HepG2 (cell line): ENCODE data around the gene MYBPC3. TPM values are rescaled to one million over a fixed set of nuclear protein-coding genes. Genes with fewer than 3 reads are reported as not detected.

Source experiments
- ERF ChIP-seq: IDR thresholded peaks from 2 replicates; pipeline ENCODE4 v1.6.1; 2018; ENCODE audit warnings: missing biosample characterization, missing genetic modification reagents
- FOXA3 ChIP-seq: IDR thresholded peaks from 2 replicates; pipeline ENCODE4 v1.6.1; 2016; ENCODE audit warnings: missing genetic modification reagents, missing compliant biosample characterization
- HOXA7 ChIP-seq: sonication (generic); formaldehyde crosslinking; IDR thresholded peaks from 2 replicates; pipeline ENCODE4 v1.8.1; 2022; ENCODE audit warnings: mild to moderate bottlenecking, missing genetic modification reagents, moderate library complexity
- MAZ ChIP-seq, 2 experiments: sonication (generic) in 1 of 2; formaldehyde crosslinking in 1 of 2; IDR thresholded peaks; 2 replicates each; pipeline versions ENCODE4 v1.5.0 to v1.6.1; 2012 to 2020; ENCODE audit warnings: low read depth in 2 of 2, mild to moderate bottlenecking in 2 of 2, borderline replicate concordance in 1 of 2, improper control_type of control experiment in 1 of 2, low read length in 1 of 2, missing genetic modification reagents in 1 of 2, moderate library complexity in 1 of 2
- NFATC3 ChIP-seq: sonication (generic); formaldehyde crosslinking; IDR thresholded peaks from 2 replicates; pipeline ENCODE4 v1.5.1; 2020; ENCODE audit warnings: mild to moderate bottlenecking, missing genetic modification reagents
- PRDM10 ChIP-seq: sonication (generic); formaldehyde crosslinking; IDR thresholded peaks from 2 replicates; pipeline ENCODE4 v1.4.0; 2020; ENCODE audit warnings: low read depth, missing genetic modification reagents
- RXRA ChIP-seq: sonication (generic); formaldehyde crosslinking; IDR thresholded peaks from 2 replicates; pipeline ENCODE4 v1.5.1; 2020; ENCODE audit warnings: missing genetic modification reagents
- RXRB ChIP-seq: IDR thresholded peaks from 2 replicates; pipeline ENCODE4 v1.6.1; 2016; ENCODE audit warnings: borderline replicate concordance, missing genetic modification reagents, missing compliant biosample characterization
- SMAD3 ChIP-seq: sonication (generic); formaldehyde crosslinking; IDR thresholded peaks from 2 replicates; pipeline ENCODE4 v1.4.0; 2020; ENCODE audit warnings: missing genetic modification reagents
- SOX6 ChIP-seq, 2 experiments: fragments of 450-650 bp in 1 of 2; sonication (generic) in 1 of 2; formaldehyde crosslinking in 1 of 2; IDR thresholded peaks; 2 replicates each; pipeline versions ENCODE4 v1.4.0 to v1.6.1; 2017 to 2020; ENCODE audit warnings: antibody characterized with exemption in 1 of 2, mild to moderate bottlenecking in 1 of 2, missing genetic modification reagents in 1 of 2
- TFAP4 ChIP-seq: sonication (generic); IDR thresholded peaks from 2 replicates; pipeline ENCODE4 v1.6.1; 2016; ENCODE audit warnings: low read depth, borderline replicate concordance
- ZNF33B ChIP-seq: sonication (generic); formaldehyde crosslinking; IDR thresholded peaks from 2 replicates; pipeline ENCODE4 v1.5.1; 2020; ENCODE audit warnings: mild to moderate bottlenecking, missing genetic modification reagents
- ZNF354B ChIP-seq: sonication (generic); formaldehyde crosslinking; IDR thresholded peaks from 2 replicates; pipeline ENCODE4 v1.8.0; 2022; ENCODE audit warnings: mild to moderate bottlenecking, missing genetic modification reagents
- ZNF564 ChIP-seq: sonication (generic); formaldehyde crosslinking; IDR thresholded peaks from 2 replicates; pipeline ENCODE4 v1.8.1; 2023; ENCODE audit warnings: mild to moderate bottlenecking, missing genetic modification reagents
- ZNF569 ChIP-seq: sonication (generic); formaldehyde crosslinking; IDR thresholded peaks from 2 replicates; pipeline ENCODE4 v1.5.0; 2020; ENCODE audit warnings: mild to moderate bottlenecking, missing genetic modification reagents, moderate library complexity, borderline replicate concordance
- polyA plus RNA-seq, 8 experiments: library from polyadenylated mRNA; depleted of rRNA in 3 of 8; stranded (reverse) in 7 of 8; unstranded in 1 of 8; fragments of >200 nt; fragmentation: Illumina TruSeq in 4 of 8; extraction: Trizol in 4 of 8; gene quantifications; 2 replicates each; pipeline versions ENCODE4 v1.2.1 to v1.2.3, GENCODE V29; 2011 to 2016; ENCODE audit warnings: low read depth in 4 of 8, missing spikeins in 1 of 8, mixed read lengths in 1 of 8; ENCODE audit not compliant: insufficient read depth in 1 of 8
- total RNA-seq, 5 experiments: library from RNA; depleted of rRNA; stranded (reverse); fragments of >200 nt; fragmentation: Illumina TruSeq; extraction: Trizol; gene quantifications; 2 replicates each; pipeline ENCODE4 v1.2.3, GENCODE V29; 2016; ENCODE audit warnings: low read depth in 1 of 5
- TF ChIP-seq, protein P1 (sequence below): IDR thresholded peaks from 2 replicates; pipeline ENCODE4 v1.4.0; 2020; ENCODE audit warnings: mild to moderate bottlenecking, missing genetic modification reagents
- TF ChIP-seq, protein P2 (sequence below): sonication (generic); formaldehyde crosslinking; IDR thresholded peaks from 2 replicates; pipeline ENCODE4 v1.5.0; 2020; ENCODE audit warnings: missing genetic modification reagents, mild to moderate bottlenecking, borderline replicate concordance

MYBPC3 gene
- total and polyA plus RNA-seq, 2 of the 13 experiments (the other 11 are each of a cell fraction or from before 2014, with no cell fraction given), result not detected

DNA sequence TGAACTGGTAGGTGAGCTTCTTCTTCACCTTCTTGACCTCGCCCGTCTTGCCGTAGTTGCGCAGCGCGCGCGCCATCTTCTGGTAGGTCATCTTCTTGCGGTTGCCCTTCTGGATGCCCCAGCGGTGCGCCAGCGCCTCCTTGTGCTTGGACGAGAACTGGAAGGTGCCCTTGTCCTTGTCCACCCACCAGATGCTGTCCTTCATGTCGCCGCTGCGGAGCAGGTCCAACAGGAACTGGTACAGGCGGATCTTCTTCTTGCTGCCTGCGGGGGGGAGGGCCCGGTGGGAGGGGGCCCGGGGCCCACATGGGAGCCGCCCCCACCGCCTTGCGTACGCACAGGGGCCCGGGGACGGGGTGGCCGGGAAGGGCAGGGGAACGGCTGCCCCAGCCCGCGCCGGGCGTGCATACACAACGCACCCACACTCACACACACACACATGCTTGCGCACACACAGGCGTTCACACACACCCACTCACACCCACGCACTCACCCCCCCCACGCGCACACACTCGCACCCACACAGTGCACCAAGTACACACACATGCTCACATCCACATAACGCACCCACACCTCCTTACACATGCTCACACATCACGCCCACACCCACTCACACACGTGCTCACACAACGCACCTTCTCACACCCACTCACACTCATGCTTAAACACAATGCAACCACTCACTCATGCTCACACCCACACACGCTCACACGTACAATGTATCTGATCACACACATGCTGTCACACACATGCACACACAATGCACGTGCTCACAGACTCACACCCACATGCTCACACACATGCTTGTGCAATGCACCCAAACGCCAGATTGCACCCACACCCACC, 3.0 kb upstream of the MYBPC3 start (continued):
- TF ChIP-seq, protein P1, sequence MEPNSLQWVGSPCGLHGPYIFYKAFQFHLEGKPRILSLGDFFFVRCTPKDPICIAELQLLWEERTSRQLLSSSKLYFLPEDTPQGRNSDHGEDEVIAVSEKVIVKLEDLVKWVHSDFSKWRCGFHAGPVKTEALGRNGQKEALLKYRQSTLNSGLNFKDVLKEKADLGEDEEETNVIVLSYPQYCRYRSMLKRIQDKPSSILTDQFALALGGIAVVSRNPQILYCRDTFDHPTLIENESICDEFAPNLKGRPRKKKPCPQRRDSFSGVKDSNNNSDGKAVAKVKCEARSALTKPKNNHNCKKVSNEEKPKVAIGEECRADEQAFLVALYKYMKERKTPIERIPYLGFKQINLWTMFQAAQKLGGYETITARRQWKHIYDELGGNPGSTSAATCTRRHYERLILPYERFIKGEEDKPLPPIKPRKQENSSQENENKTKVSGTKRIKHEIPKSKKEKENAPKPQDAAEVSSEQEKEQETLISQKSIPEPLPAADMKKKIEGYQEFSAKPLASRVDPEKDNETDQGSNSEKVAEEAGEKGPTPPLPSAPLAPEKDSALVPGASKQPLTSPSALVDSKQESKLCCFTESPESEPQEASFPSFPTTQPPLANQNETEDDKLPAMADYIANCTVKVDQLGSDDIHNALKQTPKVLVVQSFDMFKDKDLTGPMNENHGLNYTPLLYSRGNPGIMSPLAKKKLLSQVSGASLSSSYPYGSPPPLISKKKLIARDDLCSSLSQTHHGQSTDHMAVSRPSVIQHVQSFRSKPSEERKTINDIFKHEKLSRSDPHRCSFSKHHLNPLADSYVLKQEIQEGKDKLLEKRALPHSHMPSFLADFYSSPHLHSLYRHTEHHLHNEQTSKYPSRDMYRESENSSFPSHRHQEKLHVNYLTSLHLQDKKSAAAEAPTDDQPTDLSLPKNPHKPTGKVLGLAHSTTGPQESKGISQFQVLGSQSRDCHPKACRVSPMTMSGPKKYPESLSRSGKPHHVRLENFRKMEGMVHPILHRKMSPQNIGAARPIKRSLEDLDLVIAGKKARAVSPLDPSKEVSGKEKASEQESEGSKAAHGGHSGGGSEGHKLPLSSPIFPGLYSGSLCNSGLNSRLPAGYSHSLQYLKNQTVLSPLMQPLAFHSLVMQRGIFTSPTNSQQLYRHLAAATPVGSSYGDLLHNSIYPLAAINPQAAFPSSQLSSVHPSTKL (CRISPR knock-in tag), result peak; percentile 52; the same call in 1 of the 2 replicates
- TF ChIP-seq HOXA7 (CRISPR knock-in tag) (peak; percentile 72; the same call in 1 of the 2 replicates), FOXA3 (CRISPR knock-in tag) (peak; percentile 58), TFAP4 (peak; percentile 61; the same call in 1 of the 2 replicates), MAZ (IDR thresholded peaks at IDR 0.05; ENCODE audit: borderline replicate concordance, low read depth, low read length) (0 out of 2 replicates have a peak, but pooled peaks have one; percentile 26), MAZ (CRISPR knock-in tag; IDR thresholded peaks at IDR 0.05; ENCODE audit: low read depth) (peak; percentile 87), PRDM10 (peak; percentile 86), ZNF564 (CRISPR knock-in tag) (0 out of 2 replicates have a peak, but pooled peaks have one; percentile 52), NFATC3 (CRISPR knock-in tag) (no peak), ZNF354B (CRISPR knock-in tag) (no peak), RXRA (CRISPR knock-in tag) (peak; percentile 69), RXRB (CRISPR knock-in tag) (peak; percentile 83), ZNF33B (CRISPR knock-in tag) (no peak), SMAD3 (CRISPR knock-in tag) (no peak), ERF (CRISPR knock-in tag) (peak; percentile 81; the same call in 1 of the 2 replicates), SOX6 (IDR thresholded peaks at IDR 0.05) (no peak), SOX6 (CRISPR knock-in tag; IDR thresholded peaks at IDR 0.05) (peak; percentile 25; the same call in 1 of the 2 replicates), ZNF569 (CRISPR knock-in tag) (no peak)
- TF ChIP-seq, protein P2, sequence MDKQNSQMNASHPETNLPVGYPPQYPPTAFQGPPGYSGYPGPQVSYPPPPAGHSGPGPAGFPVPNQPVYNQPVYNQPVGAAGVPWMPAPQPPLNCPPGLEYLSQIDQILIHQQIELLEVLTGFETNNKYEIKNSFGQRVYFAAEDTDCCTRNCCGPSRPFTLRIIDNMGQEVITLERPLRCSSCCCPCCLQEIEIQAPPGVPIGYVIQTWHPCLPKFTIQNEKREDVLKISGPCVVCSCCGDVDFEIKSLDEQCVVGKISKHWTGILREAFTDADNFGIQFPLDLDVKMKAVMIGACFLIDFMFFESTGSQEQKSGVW (CRISPR knock-in tag), result no peak
